ENCODE data around the gene NAA50.

The NAA50 gene

DNA sequence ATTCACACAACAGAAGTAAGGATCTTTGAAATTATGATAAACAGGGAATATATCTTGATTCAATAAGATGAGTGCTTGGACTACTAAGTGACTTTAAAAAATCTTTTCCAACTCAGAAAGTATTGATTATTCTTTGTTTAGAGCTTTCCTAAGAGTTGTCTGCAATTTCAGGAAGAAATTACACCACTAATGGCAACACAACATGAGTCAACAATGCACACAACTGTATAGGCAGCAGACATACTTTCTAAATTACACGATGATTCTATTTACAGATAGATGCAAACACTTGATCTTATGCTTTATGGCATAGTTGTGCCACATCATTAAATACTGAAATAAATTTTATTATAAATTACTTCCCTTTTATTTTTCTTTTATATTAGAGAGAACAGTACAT, 4.4 kb downstream of the NAA50 start:
- ATAC-seq: no peak

DNA sequence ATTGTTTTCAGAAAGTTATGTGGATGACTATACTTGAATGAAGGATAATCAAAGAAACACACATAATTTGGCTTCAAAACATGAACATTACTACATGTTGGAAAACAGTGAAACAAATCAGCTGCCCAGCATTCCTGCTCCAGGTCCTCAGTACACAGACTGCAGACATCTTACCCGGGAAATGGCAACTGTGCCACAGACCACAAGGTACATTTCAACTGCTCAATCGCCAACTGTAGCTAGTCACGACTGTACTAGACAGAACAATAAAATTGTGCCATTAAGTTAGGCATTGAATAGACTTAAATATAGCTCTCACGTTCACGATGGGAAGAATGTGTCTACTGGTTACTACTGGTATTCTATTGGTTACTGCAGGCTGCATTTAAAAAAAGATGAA, 5.0 kb downstream of the NAA50 start:
- no peak for ATAC-seq

DNA sequence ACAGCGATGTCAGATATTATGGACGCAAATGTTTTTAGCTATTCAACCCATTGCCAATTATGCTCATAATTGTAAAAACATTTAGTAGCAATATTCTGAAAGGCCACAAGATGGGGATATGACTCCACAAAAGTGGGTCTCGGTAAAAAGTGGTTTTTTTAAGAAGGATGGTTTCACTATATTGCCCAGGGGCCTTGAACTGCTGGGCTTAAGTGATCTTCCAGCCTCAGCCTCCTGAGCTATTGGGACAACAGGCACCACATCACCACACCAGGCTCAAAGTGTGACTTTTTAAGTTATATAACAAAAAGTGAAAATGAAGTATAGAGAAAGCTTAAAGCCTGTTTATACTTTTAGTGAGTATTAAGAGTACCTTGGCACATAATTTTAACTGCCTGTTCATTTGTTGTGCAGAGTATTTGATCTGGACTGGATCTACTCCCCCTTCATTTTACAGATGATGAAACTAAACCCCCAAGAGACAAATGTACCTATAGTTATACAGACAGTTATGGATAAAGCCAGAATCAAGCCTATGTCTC, 9.4 kb downstream of the NAA50 start:
- ATAC-seq: peak; percentile 64 to 69

DNA sequence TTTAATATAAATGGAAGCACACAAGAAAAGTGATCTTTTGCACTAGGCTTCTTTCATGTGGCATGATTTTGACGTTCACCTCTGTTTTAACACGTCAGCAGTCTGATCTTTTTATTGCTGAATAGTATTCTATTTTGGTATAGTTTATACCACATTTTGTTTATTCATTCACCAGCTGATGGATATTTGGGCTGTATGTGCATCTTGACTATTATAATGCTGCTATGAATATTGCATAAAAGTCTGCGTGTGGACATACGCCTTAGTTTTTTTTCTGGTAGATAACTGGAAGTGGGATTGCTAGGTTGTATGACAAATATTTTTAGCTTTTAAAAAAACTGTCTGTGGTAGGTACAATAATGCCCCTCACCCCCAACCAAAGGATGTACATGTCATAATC, 14.4 kb downstream of the NAA50 start:
- ATAC-seq: no peak

DNA sequence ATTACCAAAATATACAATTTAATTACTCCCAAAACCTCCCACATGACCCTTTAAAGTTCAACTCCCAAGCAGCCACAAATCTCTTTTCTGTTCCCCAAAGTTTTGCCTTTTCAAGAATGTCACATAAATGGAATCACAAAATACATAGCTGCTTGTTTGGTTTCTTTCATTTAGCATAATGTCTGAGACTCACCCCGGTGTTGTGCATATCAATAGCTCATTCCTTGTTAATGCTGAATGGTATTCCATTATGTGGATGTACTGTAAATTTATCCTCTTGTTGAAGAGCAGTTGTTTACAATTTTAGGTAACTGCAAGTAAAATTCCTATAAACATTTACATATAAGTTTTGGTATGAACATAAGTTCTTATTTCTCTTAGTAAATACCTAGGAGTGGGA, 15.5 kb downstream of the NAA50 start:
- no peak for ATAC-seq

DNA sequence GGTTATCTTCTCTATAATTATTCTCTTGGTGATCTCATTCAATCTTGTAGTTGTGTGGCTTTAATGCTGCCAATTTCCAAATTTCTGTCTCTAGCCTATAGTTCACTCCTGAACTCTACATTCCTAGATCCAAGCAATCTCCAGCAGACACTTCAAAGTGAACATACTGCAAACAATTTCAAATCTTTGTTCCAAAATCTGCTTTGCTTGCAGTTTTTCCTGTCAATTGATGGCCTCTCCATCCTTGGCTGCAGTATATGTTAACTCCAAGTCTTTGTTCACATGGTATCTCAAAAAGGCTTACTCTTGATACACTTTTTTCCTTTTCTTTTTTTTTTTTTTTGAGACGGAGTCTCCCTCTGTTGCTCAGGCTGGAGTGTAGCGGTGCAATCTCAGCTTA, 17.4 kb downstream of the NAA50 start:
- ATAC-seq: no peak

DNA sequence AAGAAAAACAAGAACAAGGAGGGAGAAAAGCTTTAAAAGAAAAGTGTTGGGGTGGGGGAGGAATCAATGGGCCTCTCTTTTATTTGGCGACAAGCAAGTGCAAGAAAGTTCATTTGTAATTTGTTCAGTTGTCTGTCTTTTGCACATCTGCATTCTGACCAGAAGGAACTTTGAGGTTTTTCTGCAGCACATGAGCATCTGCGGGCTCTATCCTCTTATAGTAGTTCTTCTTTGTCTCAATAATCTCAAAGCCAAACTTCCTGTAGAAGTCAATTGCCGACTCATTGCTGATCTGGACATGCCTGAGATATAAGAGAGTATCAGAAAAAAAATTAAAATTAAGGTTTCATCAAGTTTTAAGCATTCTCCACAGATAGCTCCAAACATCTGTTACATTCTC, 24.4 kb downstream of the NAA50 start:
- ATAC-seq: no peak

DNA sequence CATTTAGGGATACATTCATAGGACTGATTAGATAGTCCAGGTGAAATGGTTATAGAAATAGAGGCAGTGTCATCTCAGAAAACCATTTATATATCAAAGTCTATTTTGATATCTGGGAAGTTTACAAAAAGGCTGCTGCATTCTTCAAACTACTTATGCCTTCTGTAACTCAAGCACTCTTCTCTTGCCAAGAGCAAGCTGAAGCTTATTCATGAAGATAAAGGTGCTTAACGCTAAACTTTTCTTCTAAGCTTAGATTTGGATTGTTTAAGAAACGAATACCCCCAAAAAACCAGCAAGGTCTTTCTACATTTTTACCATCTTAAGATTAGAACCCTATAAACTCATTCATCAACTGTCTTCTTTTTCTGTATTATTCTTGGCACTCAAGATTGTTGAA, 26.3 kb downstream of the NAA50 start:
- no peak for ATAC-seq

DNA sequence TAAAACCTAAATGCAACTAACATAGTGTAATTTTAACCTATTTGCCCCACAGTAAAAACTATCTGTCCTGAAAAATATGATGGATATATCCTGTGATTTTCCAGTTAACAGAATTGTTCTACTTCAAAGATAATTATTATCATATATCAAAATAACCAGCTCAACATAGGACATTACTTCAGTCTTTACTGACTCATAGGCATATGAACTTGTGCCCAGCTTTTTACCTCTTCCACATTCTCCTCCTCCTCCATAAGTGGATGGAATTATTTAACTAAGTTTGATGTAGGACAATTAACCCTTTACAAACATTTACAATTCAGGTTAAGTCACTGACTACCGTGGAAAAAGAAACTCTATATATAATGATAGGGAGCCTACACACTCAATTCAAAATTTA, 26.8 kb downstream of the NAA50 start:
- ATAC-seq: no peak

DNA sequence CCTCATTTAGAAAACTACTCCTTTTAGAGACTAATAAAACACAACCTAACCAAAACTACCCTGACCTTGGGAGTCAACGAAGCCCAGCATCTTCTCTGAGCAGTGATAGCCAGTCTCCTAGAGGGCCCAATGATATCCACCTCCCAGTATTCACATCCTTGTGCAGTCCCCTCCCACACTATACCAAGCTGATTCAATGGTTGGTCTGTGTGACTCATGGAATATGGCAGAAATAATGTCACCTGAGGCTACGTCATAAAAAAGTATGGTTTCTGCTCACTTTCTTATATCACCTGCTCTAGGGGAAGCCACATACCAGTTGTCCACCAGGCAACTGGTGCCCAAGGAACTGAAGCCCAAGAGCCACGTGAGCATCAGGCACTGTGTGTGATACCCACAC, 28.2 kb downstream of the NAA50 start:
- peak; percentile 97 to 98 for ATAC-seq

DNA sequence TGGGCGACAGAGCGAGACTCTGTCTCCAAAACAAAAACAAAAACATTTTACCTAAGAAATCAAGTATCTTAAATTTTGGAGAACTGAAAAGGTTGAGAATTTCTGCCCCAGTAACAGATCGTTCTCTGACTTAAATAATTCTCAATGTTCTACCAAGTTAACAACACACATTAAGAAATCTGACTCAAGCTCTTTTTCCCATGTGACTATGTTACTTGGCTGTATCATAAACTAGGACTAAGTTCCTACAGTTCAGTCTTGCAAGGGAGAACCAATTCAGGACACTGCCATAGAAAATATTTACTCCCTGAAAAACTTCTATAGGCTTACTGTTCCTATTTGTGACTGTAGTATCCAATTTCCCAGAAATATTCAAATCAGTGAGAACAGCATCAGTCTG, 28.7 kb downstream of the NAA50 start:
- no peak for ATAC-seq

DNA sequence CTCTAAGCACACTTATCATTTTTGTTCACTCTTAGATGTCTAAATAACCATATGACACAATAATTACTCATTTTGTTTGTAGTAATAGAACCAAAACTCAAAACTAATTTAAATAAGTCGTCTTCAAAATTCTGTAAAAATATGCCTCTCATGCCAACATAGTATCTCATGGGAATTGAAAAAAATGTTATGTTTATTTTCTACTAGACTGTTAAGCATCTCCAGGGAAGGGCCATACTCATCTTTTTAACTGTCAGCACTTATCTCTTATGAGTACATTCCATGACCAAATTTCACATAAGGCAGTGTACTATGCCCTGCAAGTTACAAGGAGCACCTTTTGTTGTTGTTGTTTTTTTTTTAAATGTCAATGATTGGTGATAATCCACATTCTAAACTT, 31.3 kb downstream of the NAA50 start:
- no peak for ATAC-seq

DNA sequence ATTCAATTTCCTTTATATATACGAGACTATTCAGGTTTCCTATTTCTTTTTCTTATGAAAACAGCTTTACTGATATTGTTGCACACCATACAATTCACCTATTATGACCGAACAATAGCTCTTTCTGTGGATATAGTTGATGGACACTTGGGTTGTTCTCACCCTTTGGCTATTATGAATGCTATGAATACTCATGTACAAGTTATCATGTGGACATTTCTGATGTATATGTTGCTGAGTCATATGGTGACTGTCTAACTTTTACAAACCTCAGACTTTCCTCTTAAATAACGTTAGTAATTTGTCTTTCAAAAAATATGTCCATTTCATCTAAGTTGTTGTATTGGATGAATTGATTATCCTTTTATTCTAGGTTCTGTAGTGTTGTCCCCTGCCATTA, 33.9 kb downstream of the NAA50 start:
- peak in 1 of 2 donors; percentile 41 for ATAC-seq

DNA sequence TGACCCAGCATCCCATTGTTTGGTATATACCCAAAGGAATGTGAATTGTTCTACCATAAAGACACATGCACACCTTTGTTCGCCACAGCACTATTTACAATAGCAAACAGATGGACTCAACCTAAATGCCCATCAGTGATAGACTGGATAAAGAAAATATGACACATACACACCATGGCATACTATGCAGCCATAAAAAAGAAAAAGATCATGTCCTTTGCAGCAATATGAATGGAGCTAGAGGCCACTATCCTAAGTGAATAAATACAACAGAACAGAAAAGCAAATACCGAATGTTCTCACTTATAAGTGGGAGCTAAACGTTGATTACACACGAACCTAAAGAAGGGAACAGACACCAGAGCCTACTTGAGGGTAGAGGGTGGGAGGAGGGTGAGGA, 38.2 kb downstream of the NAA50 start:
- no peak for ATAC-seq

DNA sequence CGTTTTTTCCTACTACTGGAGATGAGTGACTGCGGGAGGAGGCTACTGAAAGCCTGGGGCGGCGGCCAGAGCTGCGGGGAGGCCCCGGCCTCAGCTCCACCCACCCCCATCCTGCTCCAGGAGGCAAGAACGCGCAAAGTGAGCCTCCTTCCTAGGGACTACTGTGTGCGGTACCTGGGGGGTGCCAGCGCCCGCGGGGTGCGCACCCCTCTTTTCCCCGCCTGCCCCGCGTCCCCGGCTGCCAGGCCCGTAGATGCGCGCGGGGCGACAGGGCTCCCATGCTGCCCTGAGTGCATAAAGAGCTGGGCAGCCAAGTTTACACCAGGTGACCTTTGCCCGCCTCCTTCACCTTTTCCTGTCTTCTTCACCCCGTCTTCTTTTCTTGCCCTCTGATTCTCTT, 47.1 kb downstream of the NAA50 start:
- no peak for ATAC-seq

DNA sequence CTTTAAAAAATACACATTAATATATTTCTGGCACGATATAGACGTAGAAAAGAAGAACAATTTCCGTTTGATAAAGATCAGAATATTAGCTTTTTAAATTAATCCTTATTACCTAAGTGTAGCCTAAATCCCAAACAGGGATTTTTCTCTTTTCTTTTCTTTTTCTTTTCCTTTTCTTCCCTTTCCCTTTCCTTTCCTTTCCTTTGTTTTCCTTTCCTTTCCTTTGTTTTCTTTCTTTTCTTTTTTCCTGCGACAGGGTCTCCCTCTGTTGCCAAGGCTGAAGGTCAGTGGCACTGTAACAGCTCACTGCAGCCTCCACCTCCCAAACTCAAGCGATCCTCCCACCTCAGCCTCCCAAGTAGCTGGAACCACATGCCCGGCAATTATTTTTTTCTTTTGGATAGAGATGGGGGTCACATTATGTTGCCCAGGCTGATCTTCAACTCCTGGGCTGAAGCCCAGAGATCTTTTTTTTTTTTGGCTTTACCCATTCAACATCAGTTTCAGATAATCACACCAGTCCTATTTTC, 47.8 kb downstream of the NAA50 start:
- ATAC-seq: no peak

DNA sequence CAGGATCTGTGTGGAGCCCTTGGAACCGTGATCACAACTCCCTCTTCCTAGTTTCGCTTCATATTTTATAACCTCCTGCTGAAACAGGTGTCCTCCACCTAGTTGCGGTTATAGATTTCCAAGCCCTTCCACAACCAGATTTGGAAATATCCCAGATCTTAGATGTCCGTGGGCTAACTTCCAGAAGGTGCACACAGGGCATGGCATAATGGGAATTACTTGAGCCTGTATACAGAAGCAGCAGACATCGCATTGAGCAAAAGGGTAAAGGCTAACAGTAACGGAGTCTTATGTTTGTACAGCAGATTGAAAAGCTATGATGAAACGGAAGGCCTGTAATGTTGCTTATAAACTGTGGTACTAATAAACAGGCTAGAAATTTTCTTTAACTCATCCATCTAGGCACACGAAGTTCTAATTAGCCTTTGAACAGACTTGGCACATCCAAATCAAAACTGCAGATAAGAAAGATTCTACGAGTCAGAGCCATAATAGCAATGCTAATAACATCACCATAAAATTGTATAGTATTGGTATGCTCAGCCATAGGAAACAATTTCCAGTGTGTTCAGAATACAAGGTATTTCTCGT, 48.5 kb downstream of the NAA50 start:
- ATAC-seq: no peak

DNA sequence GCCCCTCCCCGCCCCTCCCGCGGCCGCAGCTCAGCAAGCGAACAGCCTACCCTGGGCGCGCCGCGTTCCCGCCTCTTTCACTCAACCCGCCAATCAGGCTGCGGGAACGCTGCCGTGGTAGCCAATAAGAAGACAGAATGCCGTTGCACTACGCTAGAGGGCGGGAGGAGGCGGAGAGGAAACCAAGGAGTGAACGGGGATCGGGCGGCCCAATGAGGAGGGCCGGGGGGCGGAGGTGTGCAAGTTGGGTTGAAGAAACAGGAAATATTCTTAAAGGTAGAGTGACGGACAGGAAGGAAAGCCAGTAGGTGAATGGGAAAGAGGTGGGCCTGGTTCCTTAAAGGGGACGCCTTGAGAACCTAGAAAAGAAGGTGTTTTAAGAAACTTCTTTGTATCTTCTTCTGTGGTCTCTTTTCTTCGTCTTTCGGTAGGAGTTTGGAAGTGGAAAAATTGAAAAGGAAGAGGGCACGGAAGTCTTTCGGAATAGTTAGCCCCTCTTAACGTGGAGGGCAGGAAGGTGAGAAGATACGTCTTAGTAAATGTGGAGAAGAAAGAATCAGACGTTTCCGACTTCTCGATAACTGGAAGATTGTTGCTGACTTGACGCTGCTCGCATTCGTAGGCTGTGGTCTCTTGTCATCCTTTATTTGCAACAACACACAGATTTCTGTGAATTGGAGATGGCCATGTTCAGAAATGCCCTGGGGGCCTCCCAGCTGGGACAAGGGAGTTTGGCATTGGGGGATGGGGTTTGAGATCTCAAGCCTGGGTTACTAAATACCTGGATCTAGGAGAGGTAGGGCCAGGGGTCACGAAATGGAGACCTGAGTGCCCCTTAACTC, 49.2 kb downstream of the NAA50 start:
- ATAC-seq: peak; percentile 89 to 92

DNA sequence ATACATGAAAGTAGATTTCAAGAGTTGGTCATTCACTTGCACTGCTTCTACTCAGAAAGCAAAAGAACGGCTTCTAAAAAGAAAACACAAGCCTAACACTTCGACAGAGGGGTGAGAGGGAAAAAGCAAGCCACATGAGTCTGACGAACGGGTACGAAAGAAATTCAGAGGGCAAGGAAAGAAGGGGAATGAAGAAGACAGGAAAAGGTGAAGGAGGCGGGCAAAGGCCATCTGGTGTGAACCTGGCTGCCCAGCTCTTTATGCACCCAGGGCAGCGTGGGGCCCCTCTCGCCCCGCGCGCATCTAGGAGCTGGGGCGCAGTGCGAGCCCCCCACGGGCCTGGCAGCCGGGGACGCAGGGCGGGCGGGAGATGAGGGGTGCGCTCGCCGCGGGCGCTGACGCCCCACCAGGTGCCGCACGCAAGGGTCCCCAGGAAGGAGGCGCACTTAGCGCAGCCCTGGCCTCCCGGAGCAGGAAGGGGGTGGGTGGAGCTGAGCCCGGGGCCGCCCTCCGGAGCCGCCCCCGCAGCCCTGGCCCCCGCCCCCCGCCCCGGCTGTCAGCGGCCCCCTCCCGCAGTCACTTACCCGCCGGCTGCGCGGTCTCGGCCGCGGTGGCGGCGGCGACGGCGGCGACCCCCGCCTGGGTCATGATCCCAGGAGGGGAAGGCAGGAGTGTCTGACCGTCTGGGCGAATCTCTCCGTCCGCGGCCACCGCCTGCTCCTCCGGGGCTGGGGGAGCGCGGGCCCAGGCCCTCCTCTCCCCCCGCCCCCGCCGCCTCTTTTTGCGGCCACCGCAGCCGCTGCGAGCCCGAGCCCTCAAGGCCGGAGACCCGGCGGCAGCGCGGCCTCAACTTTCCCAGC, 50.0 kb downstream of the NAA50 start, which contains the start of gene USF3:
Gene USF3, minus strand, starts transcription at position 857 of the 860 bp plus-strand sequence. CDS start 21,764 bp downstream, outside the sequence.
- ATAC-seq: peak; percentile 64 to 71

DNA sequence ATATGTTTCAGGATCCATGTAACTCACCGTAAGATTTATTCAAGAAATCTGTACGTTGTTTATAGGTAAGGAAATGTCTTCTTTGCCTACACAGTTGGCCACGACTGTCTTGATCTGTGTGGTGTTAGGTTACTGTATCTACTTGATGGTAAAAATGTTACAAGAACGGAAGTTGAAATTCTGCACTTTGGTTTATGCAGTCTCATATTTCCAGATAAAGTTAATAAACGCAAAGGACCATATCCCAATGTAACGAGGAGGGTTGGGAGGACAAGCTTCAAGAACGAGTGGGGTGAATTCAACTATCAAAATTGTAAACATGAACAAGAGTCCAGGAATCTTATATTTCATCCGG, 50.6 kb downstream of the NAA50 start:
- no peak for ATAC-seq

DNA sequence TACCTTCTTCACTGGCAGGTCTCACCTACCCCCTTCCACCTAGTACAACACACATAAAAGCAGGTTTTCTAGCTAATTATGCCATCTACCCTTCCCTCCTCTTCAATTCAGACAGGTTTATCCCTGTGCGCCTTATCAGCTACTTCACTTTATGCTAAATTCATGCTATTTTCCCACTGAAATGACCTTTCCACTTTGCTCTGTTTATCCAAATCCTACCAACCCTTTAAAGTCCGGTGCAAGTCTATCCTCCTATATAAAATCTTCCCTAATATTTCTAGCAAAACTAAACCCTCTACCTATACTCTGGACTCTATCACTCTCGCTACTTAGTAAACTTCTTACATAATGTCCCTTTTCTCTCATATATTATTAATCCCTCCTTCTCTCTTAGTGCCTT, 55.6 kb downstream of the NAA50 start:
- ATAC-seq: no peak

DNA sequence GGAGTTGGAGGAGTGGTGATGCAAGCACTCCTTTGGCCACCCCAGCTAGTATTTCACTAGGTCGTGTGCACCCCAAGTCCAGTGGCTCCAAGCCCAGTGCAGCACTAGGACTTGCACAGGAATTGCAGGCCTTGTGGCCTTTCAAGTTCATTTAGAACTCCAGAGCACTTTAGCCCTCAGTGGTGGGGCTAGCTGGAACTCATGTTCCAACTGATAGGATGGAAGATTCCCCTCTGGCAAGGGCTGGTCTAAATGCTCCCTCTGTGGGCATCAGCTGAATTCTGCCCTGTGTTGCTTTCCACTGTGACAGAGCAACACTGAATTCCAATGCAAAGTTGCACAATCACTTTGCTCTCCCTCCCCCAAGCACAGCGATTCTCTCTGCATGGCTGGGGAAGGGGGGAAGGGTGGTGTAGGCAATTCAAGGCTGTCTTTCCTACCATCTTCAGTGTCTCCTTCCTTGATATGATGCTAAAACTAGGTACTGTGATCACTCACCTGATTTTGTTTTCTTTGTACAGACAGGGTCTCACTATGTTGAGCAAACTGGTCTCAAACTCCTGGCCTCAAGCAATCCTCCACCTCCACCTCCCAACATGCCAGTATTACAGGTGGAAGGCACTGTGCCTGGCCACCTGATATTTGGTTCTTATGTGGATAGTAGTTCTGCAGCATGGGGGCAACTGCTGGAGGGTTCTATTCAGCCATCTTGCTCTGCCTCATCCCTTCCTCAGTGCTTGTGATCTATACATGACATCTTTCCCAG, 59.9 kb downstream of the NAA50 start:
- no peak for ATAC-seq
